NCI-H510A treated with DMSO at 0.1 percent for 48 hours (cell line): ENCODE data around the gene SOD2.
"Not testable (repeated sequence)": the region's sequence is repeated elsewhere in the genome, so short reads cannot be mapped to it uniquely, and the experiment has no call there.

Experiments used
- DNase-seq: peaks from one replicate; lab custom pipeline; 2025; lab: John Stamatoyannopoulos, UW

Gene SOD2

GRCh38 chr6:159693128-159693893, at the start of gene SOD2:
Gene SOD2, minus strand, starts transcription at chr6:159693241. Its CDS starts 74 bp downstream, at chr6:159693167.
- DNase-seq: peak; percentile 64

GRCh38 chr6:159742165-159742564, 49.1 kb upstream of the SOD2 start:
- no peak for DNase-seq

- no peak for DNase-seq
Observed at GRCh38 chr6:159739341-159739740, 46.3 kb upstream of the SOD2 start.

GRCh38 chr6:159736908-159737307, 43.9 kb upstream of the SOD2 start:
- DNase-seq: no peak

- not testable (repeated sequence) for DNase-seq
Observed at GRCh38 chr6:159733395-159733794, 40.4 kb upstream of the SOD2 start.

GRCh38 chr6:159732550-159732949, 39.5 kb upstream of the SOD2 start:
- DNase-seq: not testable (repeated sequence)

- DNase-seq: no peak
Observed at GRCh38 chr6:159730332-159730676, 37.3 kb upstream of the SOD2 start.

GRCh38 chr6:159729598-159730331, 36.7 kb upstream of the SOD2 start:
- no peak for DNase-seq

- DNase-seq: no peak
Observed at GRCh38 chr6:159728531-159728964, 35.5 kb upstream of the SOD2 start.

- DNase-seq: no peak
Observed at GRCh38 chr6:159727717-159728445, 34.8 kb upstream of the SOD2 start.

- peak; percentile 83 for DNase-seq
Observed at GRCh38 chr6:159726918-159727716, 34.1 kb upstream of the SOD2 start, which contains the start of gene WTAP. Gene WTAP, plus strand, starts transcription at chr6:159727506. Its CDS starts 8,760 bp downstream, at chr6:159736266.

GRCh38 chr6:159726255-159726917, 33.3 kb upstream of the SOD2 start:
- no peak for DNase-seq

GRCh38 chr6:159725208-159725607, 32.2 kb upstream of the SOD2 start:
- not testable (repeated sequence) for DNase-seq

GRCh38 chr6:159724778-159725177, 31.7 kb upstream of the SOD2 start:
- DNase-seq: no peak

GRCh38 chr6:159723259-159723658, 30.2 kb upstream of the SOD2 start:
- no peak for DNase-seq

GRCh38 chr6:159722655-159723054, 29.6 kb upstream of the SOD2 start:
- no peak for DNase-seq

GRCh38 chr6:159721981-159722380, 28.9 kb upstream of the SOD2 start:
- not testable (repeated sequence) for DNase-seq

GRCh38 chr6:159720708-159721107, 27.7 kb upstream of the SOD2 start:
- no peak for DNase-seq

- no peak for DNase-seq
Observed at GRCh38 chr6:159719287-159719686, 26.2 kb upstream of the SOD2 start.

GRCh38 chr6:159718634-159719033, 25.6 kb upstream of the SOD2 start:
- DNase-seq: no peak
